Activated naive CD8-positive, alpha-beta T cell treated with anti-CD3 and anti-CD28 coated beads for 36 hours (primary cell): ENCODE results near the gene FEN1. TPM values are rescaled to one million over a fixed set of nuclear protein-coding genes. Genes with fewer than 3 reads are reported as not detected.

ENCODE experiments used
- DNase-seq: peaks from one replicate; pipeline ENCODE4 v3.0.0; 2021
- H3K27ac Mint-ChIP-seq: one replicate; pipeline ENCODE4 v1.8.0; 2022; ENCODE audit warnings: mild to moderate bottlenecking, moderate library complexity, mixed read lengths
- H3K27me3 Mint-ChIP-seq: one replicate; pipeline ENCODE4 v1.8.0; 2022; ENCODE audit warnings: mild to moderate bottlenecking, mixed read lengths
- H3K36me3 Mint-ChIP-seq: one replicate; pipeline ENCODE4 v1.8.0; 2021; ENCODE audit warnings: mild to moderate bottlenecking, mixed read lengths
- H3K4me1 Mint-ChIP-seq: one replicate; pipeline ENCODE4 v1.8.0; 2021; ENCODE audit warnings: mixed read lengths
- H3K4me3 Mint-ChIP-seq: one replicate; pipeline ENCODE4 v1.8.0; 2022; ENCODE audit warnings: mild to moderate bottlenecking, moderate library complexity, mixed read lengths
- H3K9me3 Mint-ChIP-seq: one replicate; pipeline ENCODE4 v1.8.0; 2022; ENCODE audit warnings: mixed read lengths
- total RNA-seq, 2 experiments: library from RNA; stranded (reverse); gene quantifications; one replicate each; pipeline ENCODE4 v1.2.3, GENCODE V29; 2021

Gene FEN1
- total RNA-seq, 2 experiments from 2014 or later: 135 to 140 TPM

- Mint-ChIP-seq H3K4me1 (no peaks in the 10 kb centered on the region), H3K27me3 (no peaks in the 10 kb centered on the region), H3K27ac (no peak overlapping the region), H3K36me3 (peaks cover 36% of the 10 kb centered on the region), H3K4me3 (no peak overlapping the region), H3K9me3 (no peaks in the 10 kb centered on the region)
- DNase-seq: no peak
Observed at GRCh38 chr11:61844909-61845565, 52.3 kb downstream of the FEN1 start.

- no peaks in the 10 kb centered on the region for H3K27me3 Mint-ChIP-seq
- no peak overlapping the region for H3K27ac Mint-ChIP-seq
- no peaks in the 10 kb centered on the region for H3K9me3 Mint-ChIP-seq
- H3K4me3 Mint-ChIP-seq: no peak overlapping the region
- DNase-seq: no peak
- peaks cover 25% of the 10 kb centered on the region for H3K36me3 Mint-ChIP-seq
- H3K4me1 Mint-ChIP-seq: no peaks in the 10 kb centered on the region
Observed at GRCh38 chr11:61846362-61847020, 53.8 kb downstream of the FEN1 start.

Other genes starting within 250 kb of the FEN1 start
- gene SYT7, start 211.8 kb upstream of the FEN1 start, total RNA-seq: not detected
- under 1 TPM; 0.12 to 0.22 TPM for gene DAGLA, start 112.5 kb upstream of the FEN1 start, total RNA-seq
- under 1 TPM; 0.68 to 0.70 TPM for gene MYRF, start 40.3 kb upstream of the FEN1 start, total RNA-seq
- gene TMEM258, start 312 bp upstream of the FEN1 start, total RNA-seq: 100 to 1,000 TPM; 143 TPM
- gene FADS1, start 24.1 kb downstream of the FEN1 start, total RNA-seq: 10 to 100 TPM; 18.1 to 18.2 TPM
- gene FADS2, start 35.4 kb downstream of the FEN1 start, total RNA-seq: 10 to 100 TPM; 65.4 to 65.6 TPM
- gene FADS3, start 98.6 kb downstream of the FEN1 start, total RNA-seq: 1 to 10 TPM; 5.7 to 6.4 TPM
- gene RAB3IL1, start 124.7 kb downstream of the FEN1 start, total RNA-seq: not detected
- 1 to 10 TPM in 1 of 2 experiments, under 1 TPM in 1; 0.58 to 1.0 TPM for gene BEST1, start 157.4 kb downstream of the FEN1 start, total RNA-seq
- 100 to 1,000 TPM; 821 to 824 TPM for gene FTH1, start 174.7 kb downstream of the FEN1 start, total RNA-seq